Kidney epithelial cell (primary cell): ENCODE measurements around the gene LONP2. TPM values are rescaled to one million over a fixed set of nuclear protein-coding genes. Genes with fewer than 3 reads are reported as not detected.

Experiments
- DNase-seq: peaks from one replicate; pipeline ENCODE4 v3.0.0-alpha.2; 2010; ENCODE audit warnings: low read depth
- H3K27me3 ChIP-seq: 2 replicates; pipeline ENCODE4 v1.6.0; 2011; ENCODE audit warnings: low read length; ENCODE audit not compliant: control insufficient read depth, insufficient read depth
- H3K36me3 ChIP-seq: 2 replicates; pipeline ENCODE4 v1.5.1; 2011; ENCODE audit warnings: low read length; ENCODE audit not compliant: control insufficient read depth, insufficient read depth
- H3K4me3 ChIP-seq: 2 replicates; pipeline ENCODE4 v1.5.1; 2011; ENCODE audit warnings: low read depth, mild to moderate bottlenecking, control low read depth, low read length
- total RNA-seq: library from RNA; depleted of rRNA; stranded (reverse); fragments of >200 nt; gene quantifications from 2 replicates; pipeline ENCODE4 v1.2.3, GENCODE V29; 2015
- TF ChIP-seq, protein P1 (sequence below): IDR thresholded peaks from 2 replicates; pipeline ENCODE4 v1.5.1; 2011; ENCODE audit warnings: mild to moderate bottlenecking, moderate library complexity, low read length, control low read depth, inconsistent platforms; ENCODE audit not compliant: insufficient read depth, poor library complexity, severe bottlenecking

The LONP2 gene
- total RNA-seq, 1 donor from 2014 or later = 29.1 TPM

DNA sequence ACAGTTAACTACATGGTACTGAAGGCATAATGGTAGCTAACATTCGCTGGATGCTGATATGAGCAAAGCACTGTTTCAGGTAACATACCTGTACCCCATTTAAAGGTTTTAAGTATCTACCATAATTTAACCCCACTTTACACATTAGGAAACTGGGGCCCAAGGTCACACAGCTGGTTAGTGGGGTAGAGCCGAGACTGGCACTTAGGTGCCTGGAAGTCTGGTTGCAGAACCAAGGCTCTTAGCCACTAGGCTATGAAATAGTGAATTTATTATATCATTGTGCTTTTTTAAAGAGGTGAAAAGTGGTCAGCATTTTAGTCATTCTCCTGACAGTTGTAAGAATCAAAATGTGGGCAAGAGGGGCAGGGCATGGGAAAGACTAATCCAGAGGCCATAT is 115.9 kb downstream of the LONP2 start:
- H3K36me3 ChIP-seq = no peaks in the 10 kb centered on the region
- TF ChIP-seq, protein P1, sequence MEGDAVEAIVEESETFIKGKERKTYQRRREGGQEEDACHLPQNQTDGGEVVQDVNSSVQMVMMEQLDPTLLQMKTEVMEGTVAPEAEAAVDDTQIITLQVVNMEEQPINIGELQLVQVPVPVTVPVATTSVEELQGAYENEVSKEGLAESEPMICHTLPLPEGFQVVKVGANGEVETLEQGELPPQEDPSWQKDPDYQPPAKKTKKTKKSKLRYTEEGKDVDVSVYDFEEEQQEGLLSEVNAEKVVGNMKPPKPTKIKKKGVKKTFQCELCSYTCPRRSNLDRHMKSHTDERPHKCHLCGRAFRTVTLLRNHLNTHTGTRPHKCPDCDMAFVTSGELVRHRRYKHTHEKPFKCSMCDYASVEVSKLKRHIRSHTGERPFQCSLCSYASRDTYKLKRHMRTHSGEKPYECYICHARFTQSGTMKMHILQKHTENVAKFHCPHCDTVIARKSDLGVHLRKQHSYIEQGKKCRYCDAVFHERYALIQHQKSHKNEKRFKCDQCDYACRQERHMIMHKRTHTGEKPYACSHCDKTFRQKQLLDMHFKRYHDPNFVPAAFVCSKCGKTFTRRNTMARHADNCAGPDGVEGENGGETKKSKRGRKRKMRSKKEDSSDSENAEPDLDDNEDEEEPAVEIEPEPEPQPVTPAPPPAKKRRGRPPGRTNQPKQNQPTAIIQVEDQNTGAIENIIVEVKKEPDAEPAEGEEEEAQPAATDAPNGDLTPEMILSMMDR = no peak
- no peak overlapping the region for H3K4me3 ChIP-seq
- no peaks in the 10 kb centered on the region for H3K27me3 ChIP-seq
- DNase-seq = no peak

DNA sequence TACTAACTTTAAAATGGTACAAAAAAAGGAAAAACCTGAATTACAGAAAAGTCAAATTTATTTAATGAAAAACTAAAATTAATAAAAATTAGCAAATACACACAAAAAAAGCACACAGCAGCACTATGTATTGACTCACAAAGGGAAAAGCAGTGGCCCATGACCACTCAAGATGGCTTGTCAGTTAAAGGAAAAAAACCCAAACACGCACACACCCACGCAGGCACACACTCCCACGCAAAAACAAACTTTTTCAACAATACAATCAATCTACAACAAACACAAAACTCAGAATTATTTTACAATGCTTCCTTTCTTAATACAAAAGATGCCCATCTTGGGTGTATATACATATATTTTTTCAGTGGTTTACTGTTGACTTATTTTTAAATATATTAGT is 116.9 kb downstream of the LONP2 start:
- H3K36me3 ChIP-seq = no peaks in the 10 kb centered on the region
- TF ChIP-seq, protein P1 = no peak
- no peaks in the 10 kb centered on the region for H3K27me3 ChIP-seq
- no peak overlapping the region for H3K4me3 ChIP-seq
- DNase-seq = no peak

DNA sequence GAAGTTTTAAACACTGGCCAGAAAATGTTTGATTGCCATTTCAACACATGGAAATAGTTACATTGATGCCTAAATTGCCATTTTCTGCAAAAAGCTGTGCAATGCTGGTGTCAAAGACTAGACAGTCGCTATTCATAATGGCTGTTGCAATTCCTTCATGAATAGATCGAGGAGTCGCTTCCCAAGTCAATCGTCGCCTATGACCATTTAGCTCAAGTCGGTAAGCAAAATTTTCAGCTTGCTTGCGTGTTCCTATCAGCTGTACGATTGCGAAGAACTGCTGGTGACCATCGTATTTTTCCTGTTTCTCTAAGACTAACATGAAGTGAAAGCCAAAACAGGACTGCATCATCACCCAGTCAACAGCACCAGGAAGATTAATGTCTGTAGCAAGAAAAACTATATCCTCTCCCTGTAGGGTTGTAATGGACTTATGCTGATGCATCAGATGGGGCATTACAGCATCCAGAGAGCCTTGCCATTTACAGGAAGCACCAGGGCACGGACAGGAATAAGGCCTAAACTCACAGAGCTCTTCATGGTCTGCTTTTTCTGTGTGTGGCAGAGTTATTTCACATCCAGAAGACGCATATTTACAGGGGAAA is 117.5 kb downstream of the LONP2 start:
- TF ChIP-seq, protein P1 = no peak
- no peak overlapping the region for H3K4me3 ChIP-seq

DNA sequence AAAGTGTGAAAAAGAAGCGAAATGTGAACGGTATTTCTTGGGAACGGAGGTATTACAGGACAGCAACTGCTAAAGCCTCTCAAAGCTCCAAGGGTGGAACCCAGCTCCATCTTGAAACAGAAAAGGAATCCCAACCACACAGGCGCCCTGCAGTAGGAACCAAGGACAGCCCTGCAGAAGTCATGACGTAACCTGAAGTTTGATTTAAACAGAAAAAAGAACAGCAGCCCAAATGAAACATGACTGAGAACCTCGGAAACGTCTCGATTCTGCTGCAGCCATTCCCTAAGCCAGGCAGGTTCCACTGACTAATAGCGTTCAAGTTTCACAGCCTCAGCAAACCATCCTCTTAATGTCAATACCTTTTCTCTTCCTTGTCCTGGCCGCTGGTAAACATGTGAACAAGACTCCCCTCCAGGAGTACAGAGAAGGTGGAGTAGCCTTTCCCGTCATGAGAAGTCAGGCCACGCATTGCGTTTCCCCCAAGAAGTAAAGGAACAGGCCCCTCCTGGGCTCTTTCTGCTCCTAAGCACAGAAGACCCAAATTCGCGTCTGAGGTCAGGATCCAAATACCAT is 121.0 kb downstream of the LONP2 start:
- H3K36me3 ChIP-seq = no peaks in the 10 kb centered on the region
- no peaks in the 10 kb centered on the region for H3K27me3 ChIP-seq
- H3K4me3 ChIP-seq = peak overlapping the region; percentile 46
- DNase-seq = no peak
- TF ChIP-seq, protein P1 = no peak

More for the DNA sequence above, 117.5 kb downstream of the LONP2 start:
- DNase-seq = no peak
- Histone ChIP-seq H3K27me3 (no peaks in the 10 kb centered on the region), H3K36me3 (no peaks in the 10 kb centered on the region)

DNA sequence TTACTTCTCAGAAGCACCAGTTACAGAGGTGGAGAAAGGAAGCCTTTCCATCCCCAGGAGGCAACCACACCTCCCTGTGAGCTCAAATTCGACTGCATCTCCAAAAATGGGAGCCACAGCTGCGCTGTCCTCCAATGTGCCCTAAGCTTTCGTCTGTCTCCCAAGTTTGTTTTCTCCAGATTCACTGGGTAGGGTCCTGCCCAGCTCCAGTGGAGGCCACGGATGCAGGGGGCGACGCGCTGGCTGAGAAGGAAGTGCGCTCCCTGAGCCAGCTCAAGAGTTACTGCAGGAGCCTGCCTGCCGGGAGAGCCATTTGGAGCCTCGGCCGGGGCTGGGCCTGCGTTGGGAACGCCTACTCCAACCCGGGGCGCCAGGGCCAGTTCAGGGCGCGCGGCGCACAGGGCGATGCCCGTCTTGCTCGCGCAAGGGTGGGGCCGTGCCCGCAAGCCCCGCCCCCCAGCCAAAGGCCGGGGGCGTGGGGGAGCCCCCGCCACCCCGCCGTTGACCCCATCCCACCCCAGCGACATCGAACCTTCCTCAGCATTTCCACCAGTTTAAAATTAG is 121.6 kb downstream of the LONP2 start:
- H3K36me3 ChIP-seq = no peaks in the 10 kb centered on the region
- peak overlapping the region; percentile 46 for H3K4me3 ChIP-seq
- TF ChIP-seq, protein P1 = no peak
- H3K27me3 ChIP-seq = no peaks in the 10 kb centered on the region
- DNase-seq = no peak
